Nucleus accumbens (tissue), 56 donors: ENCODE results near the gene PCNX2.
"Not testable (repeated sequence)": the region's sequence is repeated elsewhere in the genome, so short reads cannot be mapped to it uniquely, and the experiment has no call there.

ENCODE experiments used
- DNase-seq, 56 donors: peaks; one replicate each; lab custom pipeline; 2025; lab: John Stamatoyannopoulos, UW

Gene PCNX2

DNA sequence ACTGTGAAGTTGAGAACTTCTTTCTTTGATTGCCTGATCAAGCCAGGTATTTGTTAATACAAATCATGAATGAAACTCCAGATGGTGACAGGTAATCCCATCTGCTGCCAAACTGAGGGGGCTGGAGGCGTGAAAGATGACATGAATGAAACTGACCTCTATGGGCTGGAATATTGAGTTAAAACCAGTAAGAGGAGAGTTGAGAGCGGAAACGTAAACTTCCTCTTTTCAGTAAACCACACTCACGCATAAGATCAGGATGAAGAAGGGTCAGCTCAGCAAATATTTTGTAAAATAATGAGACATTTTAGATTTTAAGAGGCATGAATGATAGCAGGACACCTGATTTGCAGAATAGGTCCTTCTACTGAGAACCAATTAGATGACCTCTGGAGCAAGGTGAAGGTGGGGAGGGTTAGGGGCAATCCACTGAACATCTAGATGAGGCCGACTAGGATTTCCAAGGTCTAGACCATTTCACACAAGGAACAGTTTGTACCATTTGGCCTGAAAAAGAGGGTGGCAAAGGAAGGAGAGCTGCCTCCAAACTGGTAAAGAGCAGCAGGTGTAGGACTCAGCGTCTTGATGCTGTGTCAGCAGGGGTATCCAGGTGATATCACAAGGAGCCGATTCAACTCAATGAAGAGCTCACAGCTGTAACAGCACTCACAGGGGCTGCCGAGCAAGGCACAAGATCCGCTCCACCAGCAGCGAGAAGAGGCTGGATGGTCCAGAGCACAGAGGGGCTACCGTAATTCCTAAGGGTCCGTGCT, 212.6 kb downstream of the PCNX2 start:
- DNase-seq, result no peak

DNA sequence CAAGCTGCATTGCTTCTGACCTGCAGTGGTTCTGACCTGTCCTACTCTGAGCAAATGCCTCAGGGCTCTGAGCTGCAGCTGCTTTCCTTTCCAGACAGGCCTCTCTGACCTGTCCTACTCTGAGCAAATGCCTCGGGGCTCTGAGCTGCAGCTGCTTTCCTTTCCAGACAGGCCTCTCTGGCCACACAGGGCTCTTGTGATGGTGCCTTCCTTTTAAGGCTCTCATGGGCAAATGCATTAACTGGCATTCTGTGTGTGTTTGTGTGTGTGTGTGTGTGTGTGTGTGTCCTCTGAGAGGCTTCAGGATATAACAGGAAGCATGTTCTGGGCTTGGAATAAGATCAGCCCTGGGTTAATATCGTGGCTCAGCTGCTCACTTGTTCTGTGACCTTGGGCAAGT, 213.8 kb downstream of the PCNX2 start:
- DNase-seq, result no peak

GRCh38 chr1:233080827-233081226, 214.7 kb downstream of the PCNX2 start:
- DNase-seq, result not testable (repeated sequence)

GRCh38 chr1:233080286-233080685, 215.2 kb downstream of the PCNX2 start:
- DNase-seq, result no peak

- no peak for DNase-seq
Measured at GRCh38 chr1:233079574-233079973, 216.0 kb downstream of the PCNX2 start.

DNA sequence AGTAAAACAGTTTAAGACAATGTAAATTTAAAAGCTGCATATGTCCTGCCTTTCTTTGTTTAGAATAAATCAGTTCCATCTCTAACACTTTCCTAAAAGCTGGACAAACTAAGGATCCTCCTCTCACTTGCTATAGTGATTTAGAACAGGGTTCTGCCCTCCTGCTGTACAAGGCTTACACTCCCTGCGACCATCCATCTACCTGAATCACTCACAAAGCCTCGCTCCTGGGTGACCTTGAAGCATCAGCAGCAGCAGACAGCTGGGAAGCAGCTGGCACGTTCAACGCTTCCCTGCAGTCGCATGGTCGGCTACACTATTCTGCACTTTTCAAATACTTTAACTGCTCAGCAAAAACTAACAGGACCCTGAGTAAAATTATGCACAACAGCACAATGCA, 217.1 kb downstream of the PCNX2 start:
- no peak for DNase-seq

GRCh38 chr1:233075915-233076295, 219.6 kb downstream of the PCNX2 start:
- DNase-seq, result no peak

DNA sequence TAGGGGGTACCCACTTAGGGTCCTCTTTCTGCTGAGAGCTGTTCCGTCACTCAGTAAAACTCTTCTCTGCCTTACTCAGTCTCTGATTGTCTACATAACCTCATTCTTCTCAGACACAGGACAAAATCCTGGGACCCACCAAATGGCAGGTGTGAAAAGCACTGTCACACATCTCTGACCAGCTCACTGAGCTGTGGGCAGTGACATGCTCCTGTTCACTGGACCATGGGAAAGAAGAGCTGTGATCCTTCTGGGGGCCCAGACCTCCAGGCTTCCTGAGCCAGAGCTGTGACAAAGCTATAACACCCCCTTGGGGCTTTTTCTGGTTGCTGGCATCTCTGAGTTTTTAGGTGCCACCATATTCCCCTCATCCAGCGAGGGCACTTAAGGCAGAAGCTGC, 229.4 kb downstream of the PCNX2 start:
- DNase-seq, result no peak

DNA sequence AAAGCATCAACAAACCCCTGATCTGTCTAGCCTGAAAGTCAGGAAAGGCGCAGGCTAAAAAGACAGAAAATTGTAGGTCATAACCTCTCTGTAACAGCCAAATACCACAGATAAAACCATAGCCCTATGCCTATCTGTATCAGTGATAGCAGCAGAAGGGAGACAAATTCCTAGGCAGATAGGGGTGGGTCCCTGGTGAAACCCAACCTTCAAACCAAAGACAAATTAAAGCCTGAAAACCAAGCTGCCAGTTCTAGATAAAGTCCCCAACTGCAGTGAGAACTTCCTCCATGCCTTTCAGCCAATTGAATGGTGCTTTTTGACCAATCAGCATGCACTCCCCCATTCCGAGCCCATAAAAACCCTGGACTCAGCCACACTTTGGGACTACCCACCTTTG, 229.8 kb downstream of the PCNX2 start:
- DNase-seq, result no peak

DNA sequence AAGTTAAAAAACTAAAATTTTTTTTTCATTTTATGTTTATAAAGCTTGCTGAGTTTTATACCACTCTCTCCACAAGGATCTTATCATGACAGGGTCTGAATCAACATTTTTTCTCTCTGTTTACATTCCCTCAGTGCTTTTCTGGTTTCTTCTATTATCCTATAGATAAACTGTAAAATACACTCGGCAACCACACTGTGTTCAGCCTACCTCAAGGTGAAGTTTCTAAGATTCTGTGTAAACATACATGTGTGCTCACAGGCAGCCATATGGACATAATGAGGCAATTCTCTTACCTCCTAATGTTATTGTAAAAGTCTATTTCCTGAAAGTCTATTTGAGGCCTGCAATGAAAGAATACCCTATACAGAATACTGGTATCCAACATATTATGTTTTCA, 230.5 kb downstream of the PCNX2 start:
- no peak for DNase-seq

GRCh38 chr1:233063462-233063861, 232.1 kb downstream of the PCNX2 start:
- no peak for DNase-seq

DNA sequence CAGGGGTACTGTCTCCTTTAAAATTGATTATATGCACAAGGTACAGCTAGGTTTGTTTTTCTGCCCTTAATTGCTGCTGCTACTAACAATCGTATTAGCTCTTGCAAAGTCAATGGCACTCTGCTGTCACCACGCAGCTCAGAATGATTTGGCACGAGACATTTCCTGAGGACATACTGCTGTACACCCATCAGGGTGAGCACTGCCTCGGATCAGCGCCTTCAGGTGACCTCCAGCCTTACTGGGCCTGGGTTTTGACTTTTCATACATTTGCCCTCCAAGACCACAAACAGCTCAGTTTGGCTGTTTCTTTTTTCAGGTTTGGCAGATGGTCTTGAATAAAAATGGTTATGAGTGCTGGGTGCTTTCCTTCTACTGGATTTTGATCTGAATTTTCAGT, 234.3 kb downstream of the PCNX2 start:
- DNase-seq, result no peak

GRCh38 chr1:233060461-233060994, 235.0 kb downstream of the PCNX2 start:
- no peak for DNase-seq

- no peak for DNase-seq
Measured at GRCh38 chr1:233057836-233058235, 237.7 kb downstream of the PCNX2 start.

DNA sequence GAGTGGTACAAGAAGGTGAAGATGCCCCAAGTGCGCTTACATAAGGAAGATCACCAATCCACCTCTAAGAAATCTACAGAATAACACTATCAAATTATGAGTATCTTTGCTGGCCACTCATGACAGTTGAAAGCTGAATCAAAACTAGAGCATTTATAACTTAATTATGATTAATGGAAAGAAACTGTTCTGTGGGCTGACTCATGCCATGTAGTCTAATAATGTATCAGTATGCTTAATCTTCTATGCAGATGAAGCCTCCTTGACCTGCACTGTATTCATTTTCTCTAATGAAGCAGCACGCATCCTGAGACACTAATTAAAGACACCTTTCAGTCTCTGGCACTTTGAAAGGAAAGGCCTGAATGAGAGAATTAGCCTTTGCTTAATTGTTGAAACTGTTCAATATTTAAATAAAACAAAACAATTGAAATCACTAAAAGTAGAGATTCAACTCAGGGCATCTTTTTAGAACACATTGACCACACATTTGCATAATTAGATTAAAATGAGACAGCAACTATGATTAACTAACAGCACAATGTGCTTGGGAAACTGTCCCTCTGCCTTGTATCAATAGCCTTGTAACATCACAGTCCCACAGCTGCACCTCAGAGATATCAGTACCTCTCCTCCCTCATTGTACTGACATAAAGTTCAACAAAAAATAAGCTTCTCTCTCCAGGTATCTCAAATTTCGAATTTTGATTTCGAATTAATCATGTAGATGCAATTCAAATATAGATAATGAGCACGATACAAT, 239.5 kb downstream of the PCNX2 start:
- no peak for DNase-seq

- DNase-seq, result peak in 2 of 56 donors; percentile 9 to 19
Measured at GRCh38 chr1:233045588-233045987, 249.9 kb downstream of the PCNX2 start.

DNA sequence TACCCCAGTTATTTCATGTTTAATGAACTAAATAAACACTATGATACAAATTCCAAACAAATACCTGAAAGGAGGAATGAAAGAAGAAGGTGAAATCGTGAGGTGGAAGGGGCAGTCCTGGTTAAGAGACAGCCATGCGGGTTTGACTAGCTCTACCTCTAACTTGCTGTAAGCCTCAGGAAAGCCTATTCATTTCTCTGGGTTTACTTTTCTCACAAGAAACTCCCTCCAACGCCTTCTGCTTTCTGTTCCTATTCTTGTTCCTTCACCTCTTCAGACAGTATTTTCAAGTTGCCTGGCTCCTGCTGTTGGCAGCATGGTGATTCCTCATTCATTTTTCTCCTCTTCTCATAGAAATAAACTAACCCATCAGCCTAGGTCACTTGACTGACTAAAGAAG, 252.7 kb downstream of the PCNX2 start:
- no peak for DNase-seq

GRCh38 chr1:233040494-233040893, 255.0 kb downstream of the PCNX2 start:
- DNase-seq, result no peak

GRCh38 chr1:233038581-233038980, 256.9 kb downstream of the PCNX2 start:
- no peak for DNase-seq

- DNase-seq, result no peak
Measured at GRCh38 chr1:233037843-233038242, 257.7 kb downstream of the PCNX2 start.

DNA sequence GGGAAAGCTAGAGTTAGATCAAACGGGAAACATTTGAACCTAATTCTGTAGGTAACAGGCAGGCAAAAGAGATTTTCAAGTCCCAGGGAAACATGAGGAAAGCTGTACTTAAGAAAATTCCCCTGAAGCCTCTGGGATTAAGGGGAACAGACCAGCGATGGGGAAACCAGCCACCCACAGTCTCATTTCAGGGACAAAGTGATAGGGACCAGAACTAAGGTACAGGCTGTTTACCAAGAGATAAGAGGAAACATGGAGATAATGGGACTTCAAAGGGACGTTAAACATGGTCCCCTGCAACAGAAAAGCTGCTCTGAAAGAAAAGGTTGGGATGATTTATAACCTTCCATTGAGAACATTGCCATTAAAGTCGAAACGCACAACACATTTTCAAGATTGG, 260.7 kb downstream of the PCNX2 start:
- DNase-seq, result no peak

GRCh38 chr1:233033361-233033760, 262.2 kb downstream of the PCNX2 start:
- DNase-seq, result no peak
